ENCODE measurements around the gene TNK2. TPM values are rescaled to one million over a fixed set of nuclear protein-coding genes. Genes with fewer than 3 reads are reported as not detected.

The TNK2 gene
- total and polyA plus RNA-seq, 2 of the 13 experiments (the other 11 are each of a cell fraction or from before 2014, with no cell fraction given), result 4.6 to 5.8 TPM

DNA sequence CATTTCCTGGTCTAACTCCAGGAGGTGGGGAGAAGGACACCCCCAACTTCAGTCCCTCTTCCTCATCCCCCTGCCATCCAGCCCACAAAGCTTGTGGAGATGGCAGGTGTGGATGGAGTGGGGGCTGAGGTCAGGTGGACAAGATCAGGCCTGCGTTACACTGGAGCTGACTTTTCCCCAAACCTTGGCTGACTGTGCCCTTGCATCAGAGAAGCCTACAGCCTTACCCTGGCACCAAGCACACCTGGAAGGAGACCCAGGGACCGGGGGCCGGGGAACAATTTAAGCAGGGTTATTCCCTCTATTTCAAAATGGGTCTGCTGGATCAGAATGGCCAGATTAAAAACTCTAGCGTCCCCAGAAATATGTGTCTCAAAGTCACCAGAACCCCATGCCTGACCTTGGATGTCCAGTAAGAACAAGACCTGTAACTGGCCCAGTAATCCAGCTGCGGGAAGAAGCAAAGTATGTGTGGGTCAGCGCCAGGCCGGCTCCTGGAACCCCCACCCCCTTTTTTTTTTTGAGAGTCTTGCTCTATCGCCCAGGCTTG is 14.4 kb downstream of the TNK2 start:
- Histone ChIP-seq H3K4me3 (replicated peaks in 1 of 3; ENCODE audit: insufficient read depth in 1 of 3, low read depth in 2 of 3, low read length in 3 of 3) (0 out of 6 replicates have a peak overlapping the region, but pooled peaks of 1 of the 3 experiments have one; percentile 78), H3K4me2 (ENCODE audit: low read depth, low read length) (peak overlapping the region; percentile 100), H3K9me3 (ENCODE audit: low read length) (no peaks in the 10 kb centered on the region), H3K9ac (ENCODE audit: insufficient read depth, low read depth, low read length) (no peak overlapping the region), H3K27me3 (ENCODE audit: control insufficient read depth in 1 of 2, insufficient read depth in 2 of 2, low read length in 2 of 2) (0 out of 5 replicates have a peak, but pooled peaks cover 0 to 8% of the 10 kb centered on the region in 2 experiments), H3K4me1 (ENCODE audit: insufficient read depth, low read length) (peaks cover 75% of the 10 kb centered on the region), H3K79me2 (ENCODE audit: insufficient read depth, low read length) (no peaks in the 10 kb centered on the region), H3K36me3 (replicated peaks in 1 of 2; ENCODE audit: control insufficient read depth in 1 of 2, insufficient read depth in 2 of 2, low read length in 2 of 2) (no peaks in the 10 kb centered on the region), H2AFZ (ENCODE audit: low read length) (no peak overlapping the region), H3K27ac (ENCODE audit: extremely low read length, insufficient read depth, low read length) (no peak overlapping the region), H4K20me1 (ENCODE audit: insufficient read depth, low read length) (peaks cover 8% of the 10 kb centered on the region)
- intact Hi-C loops (cut with micrococcal nuclease; ENCODE audit: unreplicated experiment) (loop anchor here (1.0 to 2.0 kb wide), 2 partner anchors 21 to 31 kb away; no protein-coding TSS in a partner anchor), in situ Hi-C loops (cut with HindIII; ENCODE audit: extremely low pct_ligation_motif_present, low pct_unique_long_range_greater_than_20kb) (loop anchor here (5.0 kb wide), 1 partner anchor 37 kb away; no protein-coding TSS in a partner anchor)
- no peak for DNase-seq (ENCODE audit: low spot score)
- ATAC-seq, result no peak
- BruUV-seq (replicated peaks), result no TSS peak
- TF ChIP-seq ZFP62 (CRISPR knock-in tag; IDR thresholded peaks at IDR 0.05), result no peak
- 0 out of 2 replicates have a peak, but pooled peaks have one; percentile 8 for TF ChIP-seq SPEN (CRISPR knock-in tag; IDR thresholded peaks at IDR 0.05; ENCODE audit: low read depth)
- ChIA-PET POLR2A (interaction anchor here (1.1 to 1.5 kb wide), 3 partner anchors 14 to 31 kb away, joined by 3 to 6 read pairs (median 3); no protein-coding TSS in a partner anchor), CTCF (ENCODE audit: low intra/inter-chr PET ratio, low total read pairs) (interaction anchor here (0.8 to 6.1 kb wide), 3 partner anchors 21 to 44 kb away, joined by 4 to 81 read pairs (median 4); no protein-coding TSS in a partner anchor)
- WGBS (ENCODE audit: low lambda C conversion rate), result 72% methylated on average over 8 of the region's 8 CpGs
- no peak for FAIRE-seq

DNA sequence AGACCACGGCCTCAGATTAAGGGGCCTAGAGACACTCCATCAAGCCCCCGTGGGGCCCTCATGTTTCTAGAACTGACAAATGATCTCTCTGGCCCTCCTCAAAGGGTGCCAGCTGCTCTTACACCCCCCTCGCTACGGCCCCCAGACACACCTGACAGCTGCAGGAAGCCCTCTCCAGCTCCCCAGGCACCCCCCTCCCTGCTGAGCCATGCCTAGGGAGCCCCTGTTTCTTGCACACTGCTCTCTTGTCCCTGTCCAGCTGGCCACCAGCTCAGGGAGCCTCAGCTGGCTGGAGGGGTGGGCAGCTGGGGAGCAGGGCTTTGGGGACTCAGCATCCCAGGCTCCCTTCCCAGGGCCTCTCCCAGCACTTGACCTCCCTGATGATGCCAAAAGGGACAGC is 14.8 kb downstream of the TNK2 start:
- CTCF ChIA-PET (ENCODE audit: low intra/inter-chr PET ratio, low total read pairs), result interaction anchor here (6.1 kb wide), 1 partner anchor 33 kb away, joined by 81 read pairs; no protein-coding TSS in a partner anchor
- Histone ChIP-seq H4K20me1 (ENCODE audit: insufficient read depth, low read length) (peaks cover 8% of the 10 kb centered on the region), H3K9ac (ENCODE audit: insufficient read depth, low read depth, low read length) (no peak overlapping the region), H3K4me2 (ENCODE audit: low read depth, low read length) (no peak overlapping the region), H2AFZ (ENCODE audit: low read length) (no peak overlapping the region), H3K27ac (ENCODE audit: extremely low read length, insufficient read depth, low read length) (no peak overlapping the region), H3K27me3 (ENCODE audit: control insufficient read depth in 1 of 2, insufficient read depth in 2 of 2, low read length in 2 of 2) (0 out of 5 replicates have a peak, but pooled peaks cover 0 to 8% of the 10 kb centered on the region in 2 experiments), H3K4me3 (replicated peaks in 1 of 3; ENCODE audit: insufficient read depth in 1 of 3, low read depth in 2 of 3, low read length in 3 of 3) (no peak overlapping the region), H3K36me3 (replicated peaks in 1 of 2; ENCODE audit: control insufficient read depth in 1 of 2, insufficient read depth in 2 of 2, low read length in 2 of 2) (no peaks in the 10 kb centered on the region), H3K79me2 (ENCODE audit: insufficient read depth, low read length) (no peaks in the 10 kb centered on the region), H3K4me1 (ENCODE audit: insufficient read depth, low read length) (peaks cover 80% of the 10 kb centered on the region), H3K9me3 (ENCODE audit: low read length) (no peaks in the 10 kb centered on the region)
- POLR2A ChIA-PET, result interaction anchor here (1.5 kb wide), 1 partner anchor 30 kb away, joined by 3 read pairs; no protein-coding TSS in a partner anchor
- no peak for TF ChIP-seq ZNF33B (CRISPR knock-in tag; IDR thresholded peaks at IDR 0.05)
- in situ Hi-C loops (cut with HindIII; ENCODE audit: extremely low pct_ligation_motif_present, low pct_unique_long_range_greater_than_20kb) (loop anchor here (5.0 kb wide), 1 partner anchor 36 kb away; no protein-coding TSS in a partner anchor), intact Hi-C loops (cut with micrococcal nuclease; ENCODE audit: unreplicated experiment) (no loop called here)
- ATAC-seq, result no peak
- no peak for FAIRE-seq
- DNase-seq (ENCODE audit: low spot score), result no peak
- no TSS peak for BruUV-seq (replicated peaks)
- 54% methylated on average over 4 of the region's 4 CpGs for WGBS (ENCODE audit: low lambda C conversion rate)
